Activated T-cell treated with anti-CD3 and anti-CD28 coated beads, Interleukin-2, amount 50 U/mL, for 72 hours (primary cell): ENCODE measurements around the gene IL11. TPM values are rescaled to one million over a fixed set of nuclear protein-coding genes. Genes with fewer than 3 reads are reported as not detected.

Source experiments
- ATAC-seq, 2 donors: fragments of 150-1000 bp; cut with Tn5 transposase; replicated peaks in 1 of 2; 2 replicates each; pipeline ENCODE4 v1.10.0; 2021; ENCODE audit warnings: moderate library complexity in 2 of 2, mild to moderate bottlenecking in 1 of 2
- DNase-seq, 2 donors: peaks; one replicate each; pipeline ENCODE4 v3.0.0; 2021 to 2022; ENCODE audit warnings: mixed read lengths in 1 of 2
- H3K27ac Mint-ChIP-seq: one replicate; pipeline ENCODE4 v1.8.0; 2022; ENCODE audit warnings: mild to moderate bottlenecking, moderate library complexity, mixed read lengths
- H3K27me3 Mint-ChIP-seq: one replicate; pipeline ENCODE4 v1.8.0; 2022; ENCODE audit warnings: low read depth, mixed read lengths
- H3K36me3 Mint-ChIP-seq, 2 donors: one replicate each; pipeline ENCODE4 v1.8.0; 2022; ENCODE audit warnings: mixed read lengths in 2 of 2, mild to moderate bottlenecking in 1 of 2; ENCODE audit not compliant: insufficient read depth in 2 of 2
- H3K4me1 Mint-ChIP-seq: one replicate; pipeline ENCODE4 v1.8.0; 2022; ENCODE audit warnings: low read depth, mixed read lengths
- H3K4me3 Mint-ChIP-seq, 2 donors: one replicate each; pipeline ENCODE4 v1.8.0; 2022; ENCODE audit warnings: mild to moderate bottlenecking in 2 of 2, mixed read lengths in 2 of 2, moderate library complexity in 2 of 2
- H3K9me3 Mint-ChIP-seq, 2 donors: one replicate each; pipeline ENCODE4 v1.8.0; 2022; ENCODE audit warnings: mixed read lengths in 2 of 2
- total RNA-seq, 2 donors: library from RNA; stranded (reverse); gene quantifications; one replicate each; pipeline ENCODE4 v1.2.3, GENCODE V29; 2022

The IL11 gene
- total RNA-seq, 2 donors from 2014 or later, result 4.0 to 5.4 TPM

DNA sequence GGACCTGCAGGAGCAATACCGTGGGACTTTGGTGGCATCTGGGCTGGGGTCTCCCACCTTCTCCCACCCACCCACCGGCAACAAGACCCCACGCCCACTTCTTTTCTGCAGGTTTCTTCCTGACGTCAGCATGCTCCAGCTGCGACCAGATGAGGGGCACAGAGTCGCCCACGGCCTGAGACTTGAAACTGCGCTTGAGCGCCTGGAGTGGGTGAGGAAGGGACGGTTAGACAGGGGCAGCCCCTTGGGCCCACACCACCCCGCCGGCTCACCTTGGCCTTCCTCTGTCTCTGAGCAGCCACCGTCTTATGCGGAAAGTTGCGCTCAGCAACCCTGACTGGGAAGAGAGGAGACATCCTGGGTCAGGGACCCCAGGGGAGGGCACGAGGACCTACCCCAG, 9.4 kb downstream of the IL11 start:
- Mint-ChIP-seq H3K27ac (no peak overlapping the region), H3K9me3 (no peaks in the 10 kb centered on the region), H3K36me3 (no peaks in the 10 kb centered on the region), H3K4me1 (no peaks in the 10 kb centered on the region), H3K4me3 (no peak overlapping the region), H3K27me3 (peaks cover 13% of the 10 kb centered on the region)
- no peak for DNase-seq
- no peak for ATAC-seq

DNA sequence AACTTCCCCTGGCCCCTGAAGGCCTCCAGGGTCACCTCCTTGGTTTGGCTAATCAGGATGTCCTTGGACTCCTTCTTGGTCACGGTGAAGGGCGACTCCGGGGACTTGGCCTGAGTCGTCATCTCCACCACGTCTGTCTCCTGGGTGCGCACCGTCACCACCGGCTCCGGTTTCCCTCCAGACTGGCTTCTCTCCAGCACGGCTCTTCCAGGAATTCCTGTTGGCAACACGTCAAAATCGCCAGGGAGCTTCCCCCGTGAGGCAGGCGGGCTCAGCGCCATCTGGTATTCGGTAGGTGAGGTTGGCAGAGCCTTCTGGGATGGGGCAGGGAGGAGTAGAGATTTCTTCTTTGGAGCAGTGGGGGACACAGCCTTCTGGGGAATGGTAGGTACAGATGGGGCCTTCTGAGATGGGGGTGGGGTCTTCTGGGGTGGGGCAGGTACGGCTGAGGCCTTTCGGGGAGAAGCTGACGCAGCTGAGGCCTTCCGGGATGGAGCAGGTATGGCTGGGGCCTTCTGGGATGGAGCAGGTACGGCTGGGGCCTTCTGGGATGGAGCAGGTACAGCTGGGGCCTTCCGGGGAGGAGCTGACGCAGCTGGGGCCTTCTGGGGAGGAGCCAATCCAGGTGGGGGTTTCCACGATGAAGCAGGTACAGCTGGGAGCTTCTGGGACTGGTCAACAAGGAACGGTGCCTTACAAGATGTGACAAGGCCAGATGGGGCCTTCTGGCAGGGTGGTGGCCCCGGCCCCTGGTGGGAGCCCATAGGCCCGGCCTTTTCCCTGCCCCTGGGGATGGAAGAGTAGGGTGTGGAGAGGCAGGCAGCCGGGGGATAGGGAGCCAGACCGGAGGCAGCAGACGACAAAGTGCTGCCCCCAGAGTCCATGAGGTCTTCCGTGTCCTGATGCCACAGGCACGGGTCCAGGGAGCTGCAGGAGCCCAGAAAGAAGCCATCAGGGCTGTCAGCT, 11.0 kb downstream of the IL11 start:
- peak overlapping the region; percentile 28 for H3K27ac Mint-ChIP-seq
- no peak for DNase-seq
- ATAC-seq, result no peak

GRCh38 chr19:55358493-55358892, 11.8 kb downstream of the IL11 start:
- DNase-seq, result no peak
- ATAC-seq, result no peak
- Mint-ChIP-seq H3K27me3 (peaks cover 21% of the 10 kb centered on the region), H3K36me3 (no peaks in the 10 kb centered on the region), H3K27ac (no peak overlapping the region), H3K9me3 (no peaks in the 10 kb centered on the region), H3K4me1 (peaks cover 7% of the 10 kb centered on the region), H3K4me3 (no peak overlapping the region)

More for the DNA sequence above, 11.0 kb downstream of the IL11 start:
- H3K36me3 Mint-ChIP-seq, result no peaks in the 10 kb centered on the region
- H3K4me1 Mint-ChIP-seq, result no peaks in the 10 kb centered on the region
- H3K27me3 Mint-ChIP-seq, result peaks cover 21% of the 10 kb centered on the region
- H3K4me3 Mint-ChIP-seq, result no peak overlapping the region
- H3K9me3 Mint-ChIP-seq, result no peaks in the 10 kb centered on the region

GRCh38 chr19:55355213-55355821, 14.9 kb downstream of the IL11 start:
- Mint-ChIP-seq H3K36me3 (no peaks in the 10 kb centered on the region), H3K27ac (no peak overlapping the region), H3K4me1 (peaks cover 18% of the 10 kb centered on the region), H3K9me3 (no peaks in the 10 kb centered on the region), H3K4me3 (peak overlapping the region in 1 of 2 donors; percentile 15), H3K27me3 (peaks cover 47% of the 10 kb centered on the region)
- DNase-seq (no peak), ATAC-seq (no peak)

- Mint-ChIP-seq H3K27ac (no peak within 1 kb of the TSS), H3K36me3 (no peaks in the 10 kb centered on the region), H3K9me3 (no peaks in the 10 kb centered on the region), H3K4me3 (peak within 1 kb of the TSS; percentile 83 to 86), H3K4me1 (peaks cover 18% of the 10 kb centered on the region), H3K27me3 (peaks cover 47% of the 10 kb centered on the region)
- no peak for DNase-seq
- peak; percentile 15 to 18 for ATAC-seq
These were observed 15.5 kb downstream of the IL11 start, which contains the start of gene COX6B2 for GRCh38 chr19:55354698-55355212. COX6B2 (minus strand) TSS chr19:55354719; CDS start chr19:55354521, 198 bp downstream.

DNA sequence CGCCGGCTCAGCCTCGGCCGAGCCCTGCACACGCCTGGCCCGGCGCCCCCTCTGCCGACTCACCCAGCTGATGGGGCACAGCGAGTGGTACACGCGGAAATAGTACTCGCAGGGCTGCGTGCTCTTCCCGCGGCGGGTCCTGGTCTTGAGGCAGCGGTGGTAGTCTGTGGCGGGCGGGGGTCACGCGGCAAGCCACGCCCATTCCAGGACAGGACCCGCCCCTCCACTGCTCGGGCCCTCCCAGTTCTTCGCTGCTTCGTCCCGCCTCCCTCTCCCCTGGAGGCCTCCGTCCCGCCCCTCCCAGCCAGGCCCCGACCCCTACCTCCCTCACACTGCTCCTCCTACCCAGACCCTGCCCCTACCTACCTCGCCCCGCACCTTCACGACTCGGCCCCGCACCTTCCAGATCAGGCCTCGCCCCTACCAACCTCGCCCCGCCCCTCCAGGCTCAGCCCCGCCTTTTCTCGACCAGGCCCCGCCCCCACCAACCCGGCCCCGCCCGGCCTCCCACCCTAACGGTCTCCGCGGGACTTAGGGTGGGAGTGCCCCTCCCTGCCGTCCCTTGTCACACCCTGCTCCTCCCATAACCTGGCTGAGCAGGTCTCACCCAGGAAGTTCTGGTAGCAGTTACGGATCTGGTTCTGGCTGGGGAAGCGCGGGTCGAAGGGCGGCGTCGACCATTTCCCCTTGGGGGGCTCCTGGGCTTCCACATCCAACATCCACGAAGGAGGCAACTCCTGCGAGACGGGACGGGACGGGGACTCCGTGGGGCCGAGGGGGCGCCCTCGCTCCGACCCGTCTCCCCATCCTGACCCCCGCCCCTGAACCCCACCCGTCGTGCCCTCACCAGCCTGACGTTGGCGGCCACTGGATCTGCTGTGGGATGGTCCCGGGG, 16.2 kb downstream of the IL11 start:
- no peak overlapping the region for H3K27ac Mint-ChIP-seq
- H3K4me1 Mint-ChIP-seq, result peaks cover 18% of the 10 kb centered on the region
- peak overlapping the region; percentile 83 to 86 for H3K4me3 Mint-ChIP-seq
- ATAC-seq, result peak; percentile 85 to 88
- DNase-seq, result peak; percentile 72 to 77
- H3K9me3 Mint-ChIP-seq, result no peaks in the 10 kb centered on the region
- H3K36me3 Mint-ChIP-seq, result no peaks in the 10 kb centered on the region
- peaks cover 47% of the 10 kb centered on the region for H3K27me3 Mint-ChIP-seq

DNA sequence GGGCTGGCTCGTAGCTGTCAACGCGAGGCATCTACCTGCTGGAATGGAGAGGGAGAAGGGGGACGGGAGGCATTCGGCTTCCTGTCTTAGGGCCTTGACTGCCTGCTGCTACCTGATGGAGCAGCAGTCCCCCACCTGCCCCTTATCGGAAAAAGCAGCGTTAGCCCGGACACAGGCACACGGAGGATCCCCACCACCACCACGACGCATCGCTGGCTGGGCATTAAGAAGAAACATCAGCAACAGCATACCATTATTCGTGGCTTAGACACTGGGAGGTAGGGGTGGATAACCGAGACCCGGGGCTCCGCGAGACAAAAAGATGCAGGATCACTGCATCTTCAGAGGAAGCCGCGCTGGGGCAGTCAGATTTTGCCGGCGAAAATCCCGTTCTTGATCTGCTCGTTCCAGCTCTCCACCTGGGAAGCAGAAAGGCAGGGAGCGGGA, 16.9 kb downstream of the IL11 start:
- DNase-seq, result no peak
- Mint-ChIP-seq H3K27me3 (peaks cover 47% of the 10 kb centered on the region), H3K9me3 (no peaks in the 10 kb centered on the region), H3K36me3 (no peaks in the 10 kb centered on the region), H3K27ac (no peak overlapping the region), H3K4me1 (peaks cover 18% of the 10 kb centered on the region), H3K4me3 (peak overlapping the region; percentile 83 to 86)
- peak in 1 of 2 donors; percentile 5 for ATAC-seq

GRCh38 chr19:55352549-55353145, 17.6 kb downstream of the IL11 start:
- no peak for ATAC-seq
- Mint-ChIP-seq H3K4me3 (peak overlapping the region; percentile 83 to 86), H3K27me3 (peaks cover 47% of the 10 kb centered on the region)

GRCh38 chr19:55352040-55352439, 18.2 kb downstream of the IL11 start:
- ATAC-seq, result no peak
- Mint-ChIP-seq H3K27ac (no peak overlapping the region), H3K4me1 (peaks cover 18% of the 10 kb centered on the region), H3K36me3 (no peaks in the 10 kb centered on the region), H3K4me3 (no peak overlapping the region), H3K27me3 (peaks cover 42% of the 10 kb centered on the region), H3K9me3 (no peaks in the 10 kb centered on the region)
- no peak for DNase-seq

More at GRCh38 chr19:55352549-55353145, 17.6 kb downstream of the IL11 start:
- peak overlapping the region; percentile 30 for H3K27ac Mint-ChIP-seq
- DNase-seq, result no peak
- H3K4me1 Mint-ChIP-seq, result peaks cover 18% of the 10 kb centered on the region
- no peaks in the 10 kb centered on the region for H3K36me3 Mint-ChIP-seq
- H3K9me3 Mint-ChIP-seq, result no peaks in the 10 kb centered on the region

DNA sequence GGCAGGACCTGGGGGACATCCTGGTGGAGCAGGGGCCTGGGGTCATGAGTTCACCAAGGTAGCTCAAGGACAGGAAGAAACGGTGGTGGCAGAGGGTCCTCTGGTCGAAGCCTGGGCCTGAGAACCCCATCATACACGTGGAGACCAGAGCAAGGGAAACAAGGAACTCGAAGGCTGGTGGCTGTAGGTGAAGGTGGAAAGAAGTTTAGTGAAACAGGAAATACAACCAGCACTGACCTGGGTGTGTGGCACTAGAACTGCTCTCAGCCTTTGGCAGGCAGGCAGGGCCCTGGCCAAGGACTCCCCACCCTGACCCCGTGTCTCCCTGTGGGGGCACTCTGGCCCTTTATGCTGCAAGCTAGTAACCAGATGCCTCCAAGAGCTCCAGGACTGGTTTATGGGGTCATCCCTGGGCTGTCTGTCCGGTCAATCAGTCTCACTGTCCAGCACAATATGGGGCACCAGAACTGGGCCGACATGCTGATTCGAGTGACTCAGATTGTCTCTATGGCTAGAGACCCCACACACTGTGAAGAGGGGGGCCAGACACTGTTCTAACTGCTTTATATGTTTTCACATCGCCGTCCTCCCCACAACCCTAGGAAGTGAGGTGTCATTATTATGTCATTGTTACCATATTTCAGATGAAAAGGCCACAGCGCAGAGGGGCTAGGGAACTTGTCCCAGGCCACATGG, 19.5 kb downstream of the IL11 start:
- Mint-ChIP-seq H3K4me3 (no peak overlapping the region), H3K4me1 (peaks cover 18% of the 10 kb centered on the region), H3K9me3 (no peaks in the 10 kb centered on the region), H3K27ac (no peak overlapping the region), H3K27me3 (peaks cover 33% of the 10 kb centered on the region), H3K36me3 (no peaks in the 10 kb centered on the region)
- no peak for DNase-seq
- ATAC-seq, result no peak

DNA sequence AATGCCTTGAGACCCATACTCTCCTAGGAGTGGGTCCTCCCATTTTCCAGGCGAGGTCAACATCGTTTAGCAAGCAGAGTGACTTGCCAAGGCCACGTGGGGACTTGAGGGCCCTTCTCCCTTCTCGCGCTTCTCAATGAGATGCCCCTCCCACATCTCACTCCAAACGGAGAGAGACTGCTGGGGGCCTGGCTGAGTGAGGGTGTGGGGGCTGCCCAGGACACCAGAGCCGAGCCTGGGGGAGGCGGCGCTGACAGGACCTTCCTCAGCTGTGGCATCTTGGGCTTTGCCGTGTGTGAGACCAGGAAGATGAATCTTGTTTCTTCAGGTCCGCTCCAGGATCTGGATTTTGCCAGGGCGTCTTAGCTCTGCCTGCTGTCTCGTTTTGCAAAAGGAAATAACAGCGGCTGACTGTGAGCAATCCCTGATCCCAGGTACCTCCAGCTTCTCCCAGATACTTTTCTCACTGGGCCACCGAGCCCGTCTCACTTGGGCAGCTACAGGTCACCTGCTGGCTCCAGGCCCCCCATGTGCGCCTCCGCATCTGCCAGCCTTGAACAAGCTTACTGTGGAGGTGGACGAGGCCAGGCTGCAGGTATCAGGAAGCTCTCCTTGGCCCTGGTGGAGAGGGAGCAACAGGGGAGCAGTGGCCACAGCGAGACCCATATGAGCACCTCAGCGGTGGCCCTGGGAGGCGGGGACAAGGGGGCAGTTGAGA, 21.8 kb downstream of the IL11 start:
- no peak for DNase-seq
- Mint-ChIP-seq H3K27ac (no peak overlapping the region), H3K9me3 (no peaks in the 10 kb centered on the region), H3K27me3 (peaks cover 26% of the 10 kb centered on the region), H3K4me1 (peaks cover 11% of the 10 kb centered on the region), H3K4me3 (no peak overlapping the region), H3K36me3 (no peaks in the 10 kb centered on the region)
- ATAC-seq, result no peak
